ENCODE measurements around the gene LRRC75B.

DNA sequence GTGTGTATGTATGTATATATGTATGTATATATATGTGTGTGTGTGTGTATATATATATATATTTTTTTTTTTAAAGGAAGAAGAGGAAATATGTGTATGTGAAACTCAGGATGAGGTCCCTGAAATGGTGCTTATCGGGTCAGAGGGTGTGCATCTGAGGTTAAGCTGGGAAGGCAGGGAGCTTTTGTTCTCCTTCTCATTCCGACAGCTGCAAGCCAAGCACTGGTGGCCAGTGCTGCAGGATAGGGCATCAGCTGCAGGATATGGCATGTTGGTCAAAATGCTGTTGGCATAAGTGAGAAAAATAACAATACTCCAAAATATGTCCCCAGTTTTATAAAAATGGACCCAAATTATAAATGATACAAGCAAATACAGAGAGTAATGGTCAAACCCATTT is 29.6 kb downstream of the LRRC75B start:
- TF ChIP-seq CTCF (IDR thresholded peaks at IDR 0.05) (no peak), POLR2A (IDR thresholded peaks at IDR 0.05) (no peak)
